LoVo (cell line): ENCODE measurements around the gene CDCA7.
"Not testable (repeated sequence)": the region's sequence is repeated elsewhere in the genome, so short reads cannot be mapped to it uniquely, and the experiment has no call there.

ENCODE experiments used
- DNase-seq: peaks from one replicate; pipeline ENCODE4 v3.0.0-alpha.2; 2016; ENCODE audit warnings: low spot score

Gene CDCA7

GRCh38 chr2:173354582-173355131 is at the start of gene CDCA7:
Gene CDCA7, plus strand, starts transcription at chr2:173354872. Its CDS starts 92 bp downstream, at chr2:173354964.
- peak; percentile 69 for DNase-seq

GRCh38 chr2:173305303-173305702 is 49.4 kb upstream of the CDCA7 start:
- no peak for DNase-seq

GRCh38 chr2:173307293-173307692 is 47.4 kb upstream of the CDCA7 start:
- DNase-seq, result no peak

GRCh38 chr2:173309370-173309769 is 45.3 kb upstream of the CDCA7 start:
- DNase-seq, result not testable (repeated sequence)

- no peak for DNase-seq
Measured at GRCh38 chr2:173311844-173312606, 42.6 kb upstream of the CDCA7 start.

GRCh38 chr2:173323371-173323770 is 31.3 kb upstream of the CDCA7 start:
- no peak for DNase-seq

GRCh38 chr2:173326806-173327205 is 27.9 kb upstream of the CDCA7 start:
- DNase-seq, result no peak

- no peak for DNase-seq
Measured at GRCh38 chr2:173327421-173327820, 27.3 kb upstream of the CDCA7 start.

- DNase-seq, result not testable (repeated sequence)
Measured at GRCh38 chr2:173333003-173333402, 21.7 kb upstream of the CDCA7 start.

- DNase-seq, result no peak
Measured at GRCh38 chr2:173339807-173340206, 14.9 kb upstream of the CDCA7 start.

GRCh38 chr2:173343921-173344320 is 10.8 kb upstream of the CDCA7 start:
- no peak for DNase-seq

- no peak for DNase-seq
Measured at GRCh38 chr2:173346035-173346434, 8.6 kb upstream of the CDCA7 start.

- DNase-seq, result no peak
Measured at GRCh38 chr2:173347305-173348168, 7.1 kb upstream of the CDCA7 start.

- DNase-seq, result no peak
Measured at GRCh38 chr2:173349287-173349686, 5.4 kb upstream of the CDCA7 start.

- DNase-seq, result no peak
Measured at GRCh38 chr2:173350383-173350782, 4.3 kb upstream of the CDCA7 start.

GRCh38 chr2:173351879-173352278 is 2.8 kb upstream of the CDCA7 start:
- DNase-seq, result no peak

- no peak for DNase-seq
Measured at GRCh38 chr2:173353556-173353955, 1.1 kb upstream of the CDCA7 start.

- DNase-seq, result peak; percentile 34
Measured at GRCh38 chr2:173354073-173354581, 545 bp upstream of the CDCA7 start.

- peak; percentile 48 for DNase-seq
Measured at GRCh38 chr2:173355132-173355865, 627 bp downstream of the CDCA7 start.

GRCh38 chr2:173355866-173356508 is 1.3 kb downstream of the CDCA7 start:
- no peak for DNase-seq

GRCh38 chr2:173357346-173357745 is 2.7 kb downstream of the CDCA7 start:
- no peak for DNase-seq
